HepG2 (cell line): Measurements from ENCODE around the gene PTPN2. TPM values are rescaled to one million over a fixed set of nuclear protein-coding genes. Genes with fewer than 3 reads are reported as not detected.

ENCODE experiments used
- CCAR2 ChIP-seq: fragments of 200-400 bp; formaldehyde crosslinking; optimal IDR thresholded peaks from 2 replicates; pipeline ENCODE3; 2018; ENCODE audit warnings: low read depth, mild to moderate bottlenecking, low read length, moderate library complexity
- CHCHD3 ChIP-seq: sonication (generic); formaldehyde crosslinking; IDR thresholded peaks from 2 replicates; pipeline ENCODE4 v1.8.0; 2022; ENCODE audit warnings: mild to moderate bottlenecking, missing genetic modification reagents, moderate library complexity
- ETV5 ChIP-seq: IDR thresholded peaks from 2 replicates; pipeline ENCODE4 v1.6.1; 2018; ENCODE audit warnings: missing biosample characterization, missing genetic modification reagents, inconsistent platforms, borderline replicate concordance
- FOSL1 ChIP-seq: sonication (generic); formaldehyde crosslinking; IDR thresholded peaks from 2 replicates; pipeline ENCODE4 v1.9.0; 2021; ENCODE audit warnings: missing genetic modification reagents, borderline replicate concordance
- KDM2A ChIP-seq: sonication (generic); formaldehyde crosslinking; IDR thresholded peaks from 2 replicates; pipeline ENCODE4 v1.4.0; 2020; ENCODE audit warnings: low read depth, missing genetic modification reagents, borderline replicate concordance
- MTF1 ChIP-seq: sonication (generic); formaldehyde crosslinking; IDR thresholded peaks from 2 replicates; pipeline ENCODE4 v1.5.0; 2020; ENCODE audit warnings: missing genetic modification reagents
- TSC22D2 ChIP-seq: sonication (generic); formaldehyde crosslinking; IDR thresholded peaks from 2 replicates; pipeline ENCODE4 v1.5.1; 2020; ENCODE audit warnings: missing genetic modification reagents, mild to moderate bottlenecking, borderline replicate concordance
- ZFYVE20 ChIP-seq: sonication (generic); formaldehyde crosslinking; IDR thresholded peaks from 2 replicates; pipeline ENCODE4 v1.8.0; 2023; ENCODE audit warnings: low read depth, mild to moderate bottlenecking, moderate library complexity, missing genetic modification reagents, borderline replicate concordance
- ZNF180 ChIP-seq: sonication (generic); formaldehyde crosslinking; IDR thresholded peaks from 2 replicates; pipeline ENCODE4 v1.4.0; 2020; ENCODE audit warnings: low read depth, missing genetic modification reagents, borderline replicate concordance
- ZNF34 ChIP-seq: sonication (generic); formaldehyde crosslinking; IDR thresholded peaks from 2 replicates; pipeline ENCODE4 v1.4.0; 2020; ENCODE audit warnings: mild to moderate bottlenecking, missing genetic modification reagents, borderline replicate concordance
- ZNF567 ChIP-seq: sonication (generic); formaldehyde crosslinking; IDR thresholded peaks from 2 replicates; pipeline ENCODE4 v1.8.1; 2023; ENCODE audit warnings: mild to moderate bottlenecking, missing genetic modification reagents, borderline replicate concordance
- ZNF7 ChIP-seq: IDR thresholded peaks from 2 replicates; pipeline ENCODE4 v1.6.1; 2016; ENCODE audit warnings: missing biosample characterization, missing genetic modification reagents
- polyA plus RNA-seq, 8 experiments: library from polyadenylated mRNA; depleted of rRNA in 3 of 8; stranded (reverse) in 7 of 8; unstranded in 1 of 8; fragments of >200 nt; fragmentation: Illumina TruSeq in 4 of 8; extraction: Trizol in 4 of 8; gene quantifications; 2 replicates each; pipeline versions ENCODE4 v1.2.1 to v1.2.3, GENCODE V29; 2011 to 2016; ENCODE audit warnings: low read depth in 4 of 8, missing spikeins in 1 of 8, mixed read lengths in 1 of 8; ENCODE audit not compliant: insufficient read depth in 1 of 8
- total RNA-seq, 5 experiments: library from RNA; depleted of rRNA; stranded (reverse); fragments of >200 nt; fragmentation: Illumina TruSeq; extraction: Trizol; gene quantifications; 2 replicates each; pipeline ENCODE4 v1.2.3, GENCODE V29; 2016; ENCODE audit warnings: low read depth in 1 of 5
- TF ChIP-seq, protein P1 (sequence below), 2 experiments: sonication (generic) in 1 of 2; formaldehyde crosslinking in 1 of 2; IDR thresholded peaks; 2 replicates each; pipeline versions ENCODE4 v1.5.1 to v1.6.1; 2011 to 2020; ENCODE audit warnings: borderline replicate concordance in 1 of 2, low read depth in 1 of 2, low read length in 1 of 2, mild to moderate bottlenecking in 1 of 2, missing genetic modification reagents in 1 of 2, moderate library complexity in 1 of 2
- TF ChIP-seq, protein P2 (sequence below): sonication (generic); formaldehyde crosslinking; IDR thresholded peaks from 2 replicates; pipeline ENCODE4 v1.4.0; 2020; ENCODE audit warnings: missing genetic modification reagents, borderline replicate concordance
- TF ChIP-seq, protein P3 (sequence below): sonication (generic); formaldehyde crosslinking; conservative IDR thresholded peaks from 2 replicates; pipeline ENCODE4 v1.4.0; 2020; ENCODE audit warnings: mild to moderate bottlenecking, missing genetic modification reagents, moderate library complexity
- TF ChIP-seq, protein P4 (sequence below): sonication (generic); formaldehyde crosslinking; IDR thresholded peaks from 2 replicates; pipeline ENCODE4 v1.5.1; 2020; ENCODE audit warnings: missing genetic modification reagents, mild to moderate bottlenecking, borderline replicate concordance
- TF ChIP-seq, protein P5 (sequence below): sonication (generic); formaldehyde crosslinking; IDR thresholded peaks from 2 replicates; pipeline ENCODE4 v1.8.0; 2022; ENCODE audit warnings: missing genetic modification reagents, mild to moderate bottlenecking, inconsistent platforms, borderline replicate concordance

PTPN2 gene
- total and polyA plus RNA-seq, 2 of the 13 experiments (the other 11 are each of a cell fraction or from before 2014, with no cell fraction given), result 24.9 to 41.5 TPM

DNA sequence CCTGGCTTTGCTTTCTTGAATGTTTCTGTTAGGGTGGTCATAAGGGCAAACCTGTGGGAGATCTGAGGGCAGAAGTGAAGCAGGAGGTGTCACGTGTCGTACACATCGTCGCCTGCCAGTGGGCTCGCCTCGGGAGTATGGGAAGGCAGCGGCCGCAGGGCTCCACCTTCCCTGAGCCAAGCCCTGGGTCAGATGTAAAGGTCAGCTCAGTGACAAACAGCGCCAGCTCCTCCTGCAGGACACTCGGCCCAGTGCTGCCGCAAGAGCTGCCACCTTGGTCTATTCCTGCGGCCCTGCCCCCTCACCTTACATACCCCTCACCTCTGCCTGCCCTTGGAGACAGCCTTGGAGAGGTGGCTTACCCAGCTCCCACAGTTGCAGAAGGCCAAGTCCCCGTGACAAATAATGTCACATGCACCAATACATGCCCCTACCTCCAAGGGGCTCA lies 117.0 kb downstream of the PTPN2 start (continued):
- TF ChIP-seq, protein P1, sequence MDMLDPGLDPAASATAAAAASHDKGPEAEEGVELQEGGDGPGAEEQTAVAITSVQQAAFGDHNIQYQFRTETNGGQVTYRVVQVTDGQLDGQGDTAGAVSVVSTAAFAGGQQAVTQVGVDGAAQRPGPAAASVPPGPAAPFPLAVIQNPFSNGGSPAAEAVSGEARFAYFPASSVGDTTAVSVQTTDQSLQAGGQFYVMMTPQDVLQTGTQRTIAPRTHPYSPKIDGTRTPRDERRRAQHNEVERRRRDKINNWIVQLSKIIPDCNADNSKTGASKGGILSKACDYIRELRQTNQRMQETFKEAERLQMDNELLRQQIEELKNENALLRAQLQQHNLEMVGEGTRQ (IDR thresholded peaks at IDR 0.05; ENCODE audit: low read depth, low read length), result peak; percentile 69
- TF ChIP-seq, protein P1 (CRISPR knock-in tag; IDR thresholded peaks at IDR 0.05; ENCODE audit: borderline replicate concordance), result peak; percentile 82; the same call in 1 of the 2 replicates
- TF ChIP-seq ZNF7 (CRISPR knock-in tag) (no peak), CCAR2 (no peak), FOSL1 (CRISPR knock-in tag) (no peak), MTF1 (CRISPR knock-in tag) (no peak), ZNF180 (CRISPR knock-in tag) (no peak), KDM2A (CRISPR knock-in tag) (peak; percentile 66; the same call in 1 of the 2 replicates), ZNF34 (no peak), TSC22D2 (CRISPR knock-in tag) (no peak), ZFYVE20 (CRISPR knock-in tag) (no peak), ZNF567 (CRISPR knock-in tag) (no peak), ETV5 (CRISPR knock-in tag) (0 out of 2 replicates have a peak, but pooled peaks have one; percentile 16), CHCHD3 (CRISPR knock-in tag) (no peak)
- TF ChIP-seq, protein P2, sequence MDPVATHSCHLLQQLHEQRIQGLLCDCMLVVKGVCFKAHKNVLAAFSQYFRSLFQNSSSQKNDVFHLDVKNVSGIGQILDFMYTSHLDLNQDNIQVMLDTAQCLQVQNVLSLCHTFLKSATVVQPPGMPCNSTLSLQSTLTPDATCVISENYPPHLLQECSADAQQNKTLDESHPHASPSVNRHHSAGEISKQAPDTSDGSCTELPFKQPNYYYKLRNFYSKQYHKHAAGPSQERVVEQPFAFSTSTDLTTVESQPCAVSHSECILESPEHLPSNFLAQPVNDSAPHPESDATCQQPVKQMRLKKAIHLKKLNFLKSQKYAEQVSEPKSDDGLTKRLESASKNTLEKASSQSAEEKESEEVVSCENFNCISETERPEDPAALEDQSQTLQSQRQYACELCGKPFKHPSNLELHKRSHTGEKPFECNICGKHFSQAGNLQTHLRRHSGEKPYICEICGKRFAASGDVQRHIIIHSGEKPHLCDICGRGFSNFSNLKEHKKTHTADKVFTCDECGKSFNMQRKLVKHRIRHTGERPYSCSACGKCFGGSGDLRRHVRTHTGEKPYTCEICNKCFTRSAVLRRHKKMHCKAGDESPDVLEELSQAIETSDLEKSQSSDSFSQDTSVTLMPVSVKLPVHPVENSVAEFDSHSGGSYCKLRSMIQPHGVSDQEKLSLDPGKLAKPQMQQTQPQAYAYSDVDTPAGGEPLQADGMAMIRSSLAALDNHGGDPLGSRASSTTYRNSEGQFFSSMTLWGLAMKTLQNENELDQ (CRISPR knock-in tag), result peak; percentile 36; the same call in 1 of the 2 replicates
- TF ChIP-seq, protein P3, sequence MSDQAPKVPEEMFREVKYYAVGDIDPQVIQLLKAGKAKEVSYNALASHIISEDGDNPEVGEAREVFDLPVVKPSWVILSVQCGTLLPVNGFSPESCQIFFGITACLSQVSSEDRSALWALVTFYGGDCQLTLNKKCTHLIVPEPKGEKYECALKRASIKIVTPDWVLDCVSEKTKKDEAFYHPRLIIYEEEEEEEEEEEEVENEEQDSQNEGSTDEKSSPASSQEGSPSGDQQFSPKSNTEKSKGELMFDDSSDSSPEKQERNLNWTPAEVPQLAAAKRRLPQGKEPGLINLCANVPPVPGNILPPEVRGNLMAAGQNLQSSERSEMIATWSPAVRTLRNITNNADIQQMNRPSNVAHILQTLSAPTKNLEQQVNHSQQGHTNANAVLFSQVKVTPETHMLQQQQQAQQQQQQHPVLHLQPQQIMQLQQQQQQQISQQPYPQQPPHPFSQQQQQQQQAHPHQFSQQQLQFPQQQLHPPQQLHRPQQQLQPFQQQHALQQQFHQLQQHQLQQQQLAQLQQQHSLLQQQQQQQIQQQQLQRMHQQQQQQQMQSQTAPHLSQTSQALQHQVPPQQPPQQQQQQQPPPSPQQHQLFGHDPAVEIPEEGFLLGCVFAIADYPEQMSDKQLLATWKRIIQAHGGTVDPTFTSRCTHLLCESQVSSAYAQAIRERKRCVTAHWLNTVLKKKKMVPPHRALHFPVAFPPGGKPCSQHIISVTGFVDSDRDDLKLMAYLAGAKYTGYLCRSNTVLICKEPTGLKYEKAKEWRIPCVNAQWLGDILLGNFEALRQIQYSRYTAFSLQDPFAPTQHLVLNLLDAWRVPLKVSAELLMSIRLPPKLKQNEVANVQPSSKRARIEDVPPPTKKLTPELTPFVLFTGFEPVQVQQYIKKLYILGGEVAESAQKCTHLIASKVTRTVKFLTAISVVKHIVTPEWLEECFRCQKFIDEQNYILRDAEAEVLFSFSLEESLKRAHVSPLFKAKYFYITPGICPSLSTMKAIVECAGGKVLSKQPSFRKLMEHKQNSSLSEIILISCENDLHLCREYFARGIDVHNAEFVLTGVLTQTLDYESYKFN (CRISPR knock-in tag), result no peak
- TF ChIP-seq, protein P4, sequence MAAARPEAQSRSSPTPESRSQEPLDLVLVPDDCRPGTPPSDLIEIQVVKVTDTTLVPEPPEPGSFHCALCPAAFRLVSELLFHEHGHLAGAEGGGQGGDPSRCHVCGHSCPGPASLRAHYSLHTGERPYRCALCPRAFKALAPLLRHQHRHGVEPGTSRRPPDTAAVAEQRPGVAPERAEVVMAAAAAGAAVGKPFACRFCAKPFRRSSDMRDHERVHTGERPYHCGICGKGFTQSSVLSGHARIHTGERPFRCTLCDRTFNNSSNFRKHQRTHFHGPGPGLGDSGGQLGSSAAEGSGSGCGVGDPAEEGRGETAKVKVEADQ (CRISPR knock-in tag), result peak; percentile 39; the same call in 1 of the 2 replicates
- TF ChIP-seq, protein P5, sequence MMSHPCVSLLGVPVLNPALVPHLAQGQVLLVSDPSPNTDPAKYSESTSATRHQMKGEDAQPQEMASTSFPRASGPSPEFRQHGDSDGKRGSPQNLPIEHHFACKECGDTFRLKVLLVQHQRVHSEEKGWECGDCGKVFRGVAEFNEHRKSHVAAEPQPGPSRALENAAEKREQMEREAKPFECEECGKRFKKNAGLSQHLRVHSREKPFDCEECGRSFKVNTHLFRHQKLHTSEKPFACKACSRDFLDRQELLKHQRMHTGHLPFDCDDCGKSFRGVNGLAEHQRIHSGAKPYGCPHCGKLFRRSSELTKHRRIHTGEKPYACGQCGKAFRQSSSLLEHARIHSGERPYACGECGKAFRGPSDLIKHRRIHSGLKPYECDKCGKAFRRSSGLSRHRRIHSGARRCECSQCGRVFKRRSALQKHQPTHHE (CRISPR knock-in tag), result 0 out of 2 replicates have a peak, but pooled peaks have one; percentile 44
